ENCODE results near the gene HPS1. TPM values are rescaled to one million over a fixed set of nuclear protein-coding genes. Genes with fewer than 3 reads are reported as not detected.

HPS1 gene
- total RNA-seq, 1 donor from 2014 or later = 34.7 TPM

DNA sequence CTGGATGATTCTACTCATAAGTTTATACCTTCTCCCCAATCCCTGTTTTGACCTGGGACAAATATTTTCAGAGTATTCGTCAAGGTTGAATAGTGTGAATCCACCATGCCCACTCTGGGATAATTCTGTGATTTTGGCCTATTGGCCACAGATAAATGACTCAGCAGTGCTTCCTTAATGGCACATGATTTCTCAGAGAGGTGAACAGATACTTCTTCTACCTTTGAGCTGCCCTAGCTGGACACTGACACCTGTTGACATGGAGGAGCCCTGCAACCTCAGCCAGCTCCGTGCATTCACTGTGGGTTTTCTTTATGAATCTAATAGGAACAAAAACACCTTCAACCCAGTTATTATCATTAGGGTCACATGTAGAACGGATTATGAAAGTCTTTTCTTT, 40.9 kb upstream of the HPS1 start:
- Histone ChIP-seq H3K9me3 (ENCODE audit: insufficient read depth, low read depth, low read length) (no peaks in the 10 kb centered on the region), H2AFZ (ENCODE audit: low read depth, low read length) (no peak overlapping the region), H3K4me2 (ENCODE audit: low read length) (no peak overlapping the region), H4K20me1 (ENCODE audit: insufficient read depth, low read length) (no peaks in the 10 kb centered on the region), H3K36me3 (ENCODE audit: insufficient read depth, low read length) (no peaks in the 10 kb centered on the region), H3K27me3 (ENCODE audit: insufficient read depth, low read length) (no peaks in the 10 kb centered on the region), H3K79me2 (ENCODE audit: insufficient read depth, low read length) (no peaks in the 10 kb centered on the region), H3K9ac (ENCODE audit: low read length) (no peak overlapping the region), H3K27ac (ENCODE audit: low read depth, low read length) (no peak overlapping the region), H3K4me3 (ENCODE audit: insufficient read depth, low read depth, low read length) (no peak overlapping the region), H3K4me1 (ENCODE audit: insufficient read depth, low read length) (peaks cover 10% of the 10 kb centered on the region)
- TF ChIP-seq EZH2 (IDR thresholded peaks at IDR 0.05; ENCODE audit: insufficient read depth, low read length) = no peak
- TF ChIP-seq, protein P1, sequence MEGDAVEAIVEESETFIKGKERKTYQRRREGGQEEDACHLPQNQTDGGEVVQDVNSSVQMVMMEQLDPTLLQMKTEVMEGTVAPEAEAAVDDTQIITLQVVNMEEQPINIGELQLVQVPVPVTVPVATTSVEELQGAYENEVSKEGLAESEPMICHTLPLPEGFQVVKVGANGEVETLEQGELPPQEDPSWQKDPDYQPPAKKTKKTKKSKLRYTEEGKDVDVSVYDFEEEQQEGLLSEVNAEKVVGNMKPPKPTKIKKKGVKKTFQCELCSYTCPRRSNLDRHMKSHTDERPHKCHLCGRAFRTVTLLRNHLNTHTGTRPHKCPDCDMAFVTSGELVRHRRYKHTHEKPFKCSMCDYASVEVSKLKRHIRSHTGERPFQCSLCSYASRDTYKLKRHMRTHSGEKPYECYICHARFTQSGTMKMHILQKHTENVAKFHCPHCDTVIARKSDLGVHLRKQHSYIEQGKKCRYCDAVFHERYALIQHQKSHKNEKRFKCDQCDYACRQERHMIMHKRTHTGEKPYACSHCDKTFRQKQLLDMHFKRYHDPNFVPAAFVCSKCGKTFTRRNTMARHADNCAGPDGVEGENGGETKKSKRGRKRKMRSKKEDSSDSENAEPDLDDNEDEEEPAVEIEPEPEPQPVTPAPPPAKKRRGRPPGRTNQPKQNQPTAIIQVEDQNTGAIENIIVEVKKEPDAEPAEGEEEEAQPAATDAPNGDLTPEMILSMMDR (IDR thresholded peaks at IDR 0.05; ENCODE audit: insufficient read depth, low read depth, low read length) = no peak
- Mint-ChIP-seq H3K4me1 (ENCODE audit: low read depth, unreplicated experiment) (peaks cover 12% of the 10 kb centered on the region), H3K27me3 (ENCODE audit: low read depth, unreplicated experiment) (no peaks in the 10 kb centered on the region), H3K36me3 (ENCODE audit: low read depth, unreplicated experiment) (no peaks in the 10 kb centered on the region), H3K9me3 (ENCODE audit: unreplicated experiment) (no peaks in the 10 kb centered on the region), H3K4me3 (ENCODE audit: unreplicated experiment) (no peak overlapping the region), H3K27ac (ENCODE audit: unreplicated experiment) (no peak overlapping the region)
- DNase-seq (ENCODE audit: low read depth) = no peak
- FAIRE-seq = no peak

DNA sequence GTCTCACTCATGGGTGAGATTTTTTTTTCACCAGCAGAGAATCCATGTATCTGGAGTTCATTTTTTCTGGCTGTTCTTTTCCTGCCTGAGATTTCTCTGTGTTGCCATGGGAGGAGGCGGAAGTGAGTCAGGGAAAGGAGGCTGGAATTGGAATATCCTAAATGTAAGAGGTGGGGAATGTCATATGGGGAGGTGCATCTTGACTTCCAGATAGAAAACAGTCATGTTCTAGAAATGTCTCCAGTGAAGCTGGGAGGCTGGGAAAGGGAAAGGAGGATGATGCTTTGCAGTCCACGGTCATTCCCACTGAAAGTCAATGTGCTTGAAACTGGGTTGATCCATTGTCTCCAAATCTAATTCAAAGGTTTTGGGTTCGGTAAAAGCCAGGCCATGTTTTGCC, 39.7 kb upstream of the HPS1 start:
- Histone ChIP-seq H2AFZ (ENCODE audit: low read depth, low read length) (peak overlapping the region; percentile 39), H3K4me1 (ENCODE audit: insufficient read depth, low read length) (peaks cover 10% of the 10 kb centered on the region), H3K4me3 (ENCODE audit: insufficient read depth, low read depth, low read length) (no peak overlapping the region), H3K4me2 (ENCODE audit: low read length) (peak overlapping the region; percentile 58), H3K9ac (ENCODE audit: low read length) (peak overlapping the region; percentile 7), H3K27me3 (ENCODE audit: insufficient read depth, low read length) (no peaks in the 10 kb centered on the region), H3K36me3 (ENCODE audit: insufficient read depth, low read length) (no peaks in the 10 kb centered on the region), H3K27ac (ENCODE audit: low read depth, low read length) (peak overlapping the region; percentile 40), H3K79me2 (ENCODE audit: insufficient read depth, low read length) (no peaks in the 10 kb centered on the region), H4K20me1 (ENCODE audit: insufficient read depth, low read length) (no peaks in the 10 kb centered on the region), H3K9me3 (ENCODE audit: insufficient read depth, low read depth, low read length) (no peaks in the 10 kb centered on the region)
- Mint-ChIP-seq H3K4me3 (ENCODE audit: unreplicated experiment) (no peak overlapping the region), H3K4me1 (ENCODE audit: low read depth, unreplicated experiment) (peaks cover 12% of the 10 kb centered on the region), H3K27me3 (ENCODE audit: low read depth, unreplicated experiment) (no peaks in the 10 kb centered on the region), H3K27ac (ENCODE audit: unreplicated experiment) (peak overlapping the region; percentile 88), H3K9me3 (ENCODE audit: unreplicated experiment) (no peaks in the 10 kb centered on the region), H3K36me3 (ENCODE audit: low read depth, unreplicated experiment) (no peaks in the 10 kb centered on the region)
- DNase-seq (ENCODE audit: low read depth) = peak; percentile 25
- TF ChIP-seq, protein P1 (IDR thresholded peaks at IDR 0.05; ENCODE audit: insufficient read depth, low read depth, low read length) = no peak
- no peak for TF ChIP-seq EZH2 (IDR thresholded peaks at IDR 0.05; ENCODE audit: insufficient read depth, low read length)
- FAIRE-seq = peak; percentile 80

DNA sequence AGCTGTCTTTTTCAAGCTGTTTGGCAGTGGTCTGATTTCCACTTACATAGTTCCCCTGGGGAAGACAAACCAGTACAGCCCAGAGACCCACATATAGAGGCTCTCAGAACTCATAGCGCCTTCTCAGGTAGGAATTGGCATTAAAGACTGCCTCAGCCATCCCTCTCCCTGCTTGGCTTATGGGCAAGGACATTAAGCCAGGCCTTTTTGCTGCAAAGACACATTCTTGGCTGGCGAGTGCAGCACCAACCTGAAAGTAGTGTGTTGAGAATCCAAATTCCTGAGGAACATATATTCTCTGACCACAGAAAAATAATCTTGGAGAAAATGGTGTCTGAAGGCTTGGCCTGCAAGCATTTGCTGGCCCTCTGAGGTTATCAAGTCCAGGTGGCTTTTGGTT, 39.2 kb upstream of the HPS1 start:
- no peaks in the 10 kb centered on the region for H3K36me3 Mint-ChIP-seq (ENCODE audit: low read depth, unreplicated experiment)
- peak overlapping the region; percentile 88 for H3K27ac Mint-ChIP-seq (ENCODE audit: unreplicated experiment)
- H3K4me3 Mint-ChIP-seq (ENCODE audit: unreplicated experiment) = no peak overlapping the region
- peak overlapping the region; percentile 40 for H3K27ac ChIP-seq (ENCODE audit: low read depth, low read length)
- no peak for DNase-seq (ENCODE audit: low read depth)
- H3K4me2 ChIP-seq (ENCODE audit: low read length) = peak overlapping the region; percentile 58
- H3K4me1 ChIP-seq (ENCODE audit: insufficient read depth, low read length) = peaks cover 10% of the 10 kb centered on the region
- no peak for FAIRE-seq
- H3K79me2 ChIP-seq (ENCODE audit: insufficient read depth, low read length) = no peaks in the 10 kb centered on the region
- no peak for TF ChIP-seq EZH2 (IDR thresholded peaks at IDR 0.05; ENCODE audit: insufficient read depth, low read length)
- TF ChIP-seq, protein P1 (IDR thresholded peaks at IDR 0.05; ENCODE audit: insufficient read depth, low read depth, low read length) = no peak
- H3K9me3 ChIP-seq (ENCODE audit: insufficient read depth, low read depth, low read length) = no peaks in the 10 kb centered on the region
- peak overlapping the region; percentile 39 for H2AFZ ChIP-seq (ENCODE audit: low read depth, low read length)
- peak overlapping the region; percentile 7 for H3K9ac ChIP-seq (ENCODE audit: low read length)
- H3K36me3 ChIP-seq (ENCODE audit: insufficient read depth, low read length) = no peaks in the 10 kb centered on the region
- no peaks in the 10 kb centered on the region for H3K27me3 Mint-ChIP-seq (ENCODE audit: low read depth, unreplicated experiment)
- no peaks in the 10 kb centered on the region for H3K9me3 Mint-ChIP-seq (ENCODE audit: unreplicated experiment)
- peaks cover 14% of the 10 kb centered on the region for H3K4me1 Mint-ChIP-seq (ENCODE audit: low read depth, unreplicated experiment)
- no peak overlapping the region for H3K4me3 ChIP-seq (ENCODE audit: insufficient read depth, low read depth, low read length)
- H4K20me1 ChIP-seq (ENCODE audit: insufficient read depth, low read length) = no peaks in the 10 kb centered on the region
- H3K27me3 ChIP-seq (ENCODE audit: insufficient read depth, low read length) = no peaks in the 10 kb centered on the region
